Endothelial cell of umbilical vein (primary cell): ENCODE measurements around the gene KMT2C. TPM values are rescaled to one million over a fixed set of nuclear protein-coding genes. Genes with fewer than 3 reads are reported as not detected.

Experiments
- BruUV-seq: library from RNA; stranded (reverse); fragments of 400-500 nt; replicated peaks from 2 replicates; lab custom pipeline; 2021; lab: Mats Ljungman, UMichigan
- CTCF ChIA-PET: fragments of 300-600, 350-600 bp; sonication (Branson Sonifier 250); formaldehyde crosslinking; loops from one replicate; lab custom pipeline; 2021; ENCODE audit warnings: antibody characterized with exemption, inconsistent platforms; lab: Charles Lee
- POLR2A ChIA-PET: fragments of 300-600, 350-600 bp; sonication (Branson Sonifier 250); formaldehyde crosslinking; loops from one replicate; lab custom pipeline; 2021; ENCODE audit warnings: antibody characterized with exemption, inconsistent platforms; lab: Charles Lee
- DNase-seq: peaks from one replicate; pipeline ENCODE4 v3.0.0-alpha.2; 2011; ENCODE audit warnings: low read depth, low spot score
- FAIRE-seq: peaks from 2 replicates; lab custom pipeline; 2011; peaks lifted over from hg19 to GRCh38; lab: Jason Lieb, UNC
- H2AFZ ChIP-seq: 2 replicates; pipeline ENCODE4 v1.6.0; 2012; ENCODE audit warnings: low read depth, low read length, control low read depth, inconsistent platforms
- H3K27ac ChIP-seq: 2 replicates; pipeline ENCODE4 v1.5.1; 2011; ENCODE audit warnings: low read depth, mild to moderate bottlenecking, control low read depth, low read length, moderate library complexity; ENCODE audit not compliant: insufficient read depth
- H3K27me3 ChIP-seq, 2 experiments: 2 replicates each; pipeline versions ENCODE4 v1.6.0 to v1.6.1; 2011; ENCODE audit warnings: low read length in 2 of 2, mixed read lengths in 1 of 2; ENCODE audit not compliant: control insufficient read depth in 2 of 2, insufficient read depth in 2 of 2
- H3K36me3 ChIP-seq, 2 experiments: 2 replicates in 1 of 2; 3 replicates in 1 of 2; pipeline ENCODE4 v1.5.1; 2011; ENCODE audit warnings: low read length in 2 of 2, mild to moderate bottlenecking in 1 of 2, moderate library complexity in 1 of 2; ENCODE audit not compliant: control insufficient read depth in 2 of 2, insufficient read depth in 2 of 2; ENCODE audit errors: extremely low read depth in 1 of 2
- H3K4me1 ChIP-seq: 3 replicates; pipeline ENCODE4 v1.5.1; 2011; ENCODE audit warnings: mild to moderate bottlenecking, low read length; ENCODE audit not compliant: control insufficient read depth, insufficient read depth; ENCODE audit errors: extremely low read depth
- H3K4me2 ChIP-seq: 2 replicates; pipeline ENCODE4 v1.6.1; 2011; ENCODE audit warnings: low read length, control low read depth, mixed read lengths; ENCODE audit not compliant: insufficient read depth
- H3K4me3 ChIP-seq, 3 experiments: fragments of 200-600 bp in 1 of 3; sonication (generic), shearing (Covaris generic) in 1 of 3; replicated peaks in 1 of 3; 2 replicates each; pipeline ENCODE4 v1.5.1; 2011 to 2016; ENCODE audit warnings: control low read depth in 3 of 3, low read length in 3 of 3, mild to moderate bottlenecking in 2 of 3, inconsistent platforms in 1 of 3, low read depth in 1 of 3, moderate library complexity in 1 of 3; ENCODE audit not compliant: insufficient read depth in 1 of 3
- H3K79me2 ChIP-seq: 2 replicates; pipeline ENCODE4 v1.6.0; 2012; ENCODE audit warnings: low read length, inconsistent platforms; ENCODE audit not compliant: control insufficient read depth, insufficient read depth
- H3K9ac ChIP-seq: replicated peaks from 2 replicates; pipeline ENCODE3; 2011; ENCODE audit warnings: low read length, control low read depth; ENCODE audit not compliant: insufficient read depth; ENCODE audit errors: extremely low read depth
- H3K9me1 ChIP-seq: replicated peaks from 3 replicates; pipeline ENCODE4 v1.6.0; 2011; ENCODE audit warnings: mild to moderate bottlenecking, low read length; ENCODE audit not compliant: control insufficient read depth, insufficient read depth; ENCODE audit errors: extremely low read depth
- H3K9me3 ChIP-seq: replicated peaks from 2 replicates; pipeline ENCODE4 v1.5.1; 2012; ENCODE audit warnings: low read length, inconsistent platforms; ENCODE audit not compliant: control insufficient read depth, insufficient read depth
- H4K20me1 ChIP-seq: replicated peaks from 2 replicates; pipeline ENCODE3; 2011; ENCODE audit warnings: mild to moderate bottlenecking, low read length; ENCODE audit not compliant: control insufficient read depth, insufficient read depth; ENCODE audit errors: extremely low read depth
- EZH2 ChIP-seq: IDR thresholded peaks from 2 replicates; pipeline ENCODE4 v1.6.1; 2012; ENCODE audit warnings: borderline replicate concordance, low read depth, mild to moderate bottlenecking, moderate library complexity, low read length, inconsistent platforms; ENCODE audit not compliant: severe bottlenecking
- FOS ChIP-seq: IDR thresholded peaks from 2 replicates; pipeline ENCODE4 v1.6.1; 2011; ENCODE audit warnings: mild to moderate bottlenecking, low read length, moderate library complexity, borderline replicate concordance; ENCODE audit not compliant: insufficient read depth
- GATA2 ChIP-seq: IDR thresholded peaks from 2 replicates; pipeline ENCODE4 v1.7.0; 2011; ENCODE audit warnings: low read depth, mild to moderate bottlenecking, moderate library complexity, mixed read lengths, low read length; ENCODE audit not compliant: insufficient read length, insufficient read depth
- JUN ChIP-seq: IDR thresholded peaks from 2 replicates; pipeline ENCODE4 v1.6.1; 2011; ENCODE audit warnings: borderline replicate concordance, low read depth; ENCODE audit not compliant: insufficient read length, insufficient read depth
- MYC ChIP-seq: IDR thresholded peaks from one replicate; pipeline ENCODE4 v1.6.1; 2011; ENCODE audit warnings: mild to moderate bottlenecking, low read depth, low read length
- POLR2A ChIP-seq: IDR thresholded peaks from 2 replicates; pipeline ENCODE4 v1.6.1; 2012; ENCODE audit warnings: low read depth, mild to moderate bottlenecking, control low read depth, low read length
- POLR2AphosphoS5 ChIP-seq: IDR thresholded peaks from 2 replicates; pipeline ENCODE4 v1.6.1; 2012; ENCODE audit warnings: low read depth, mild to moderate bottlenecking, control low read depth, low read length, moderate library complexity; ENCODE audit not compliant: insufficient read depth
- dilution Hi-C: fragments of 300-500 bp; cut with MboI; formaldehyde crosslinking; loops from one replicate; pipeline ENCODE4 v1.15.0; 2019; ENCODE audit warnings: low sequenced_read_pairs; ENCODE audit not compliant: extremely low pct_ligation_motif_present
- intact Hi-C: fragments of 100-400 bp; cut with micrococcal nuclease; formaldehyde crosslinking; loops from one replicate; pipeline ENCODE4 v1.10.0; 2022
- polyA plus RNA-seq, 4 experiments: library from polyadenylated mRNA; depleted of rRNA in 3 of 4; stranded (reverse) in 3 of 4; unstranded in 1 of 4; fragments of >200 nt; gene quantifications; 2 replicates each; pipeline versions ENCODE4 v1.2.1 to v1.2.3, GENCODE V29; 2011 to 2012; ENCODE audit warnings: missing spikeins in 1 of 4
- total RNA-seq: library from RNA; stranded (reverse); gene quantifications from 2 replicates; pipeline ENCODE4 v1.2.3, GENCODE V29; 2021
- TF ChIP-seq, protein P1 (sequence below): IDR thresholded peaks from 2 replicates; pipeline ENCODE4 v1.6.1; 2011; ENCODE audit not compliant: insufficient read depth, insufficient read length
- TF ChIP-seq, protein P2 (sequence below), 2 donors: IDR thresholded peaks; 1 replicate in 1 of 2; 2 replicates in 1 of 2; pipeline ENCODE4 v1.5.1; 2011; ENCODE audit warnings: low read length in 2 of 2, mild to moderate bottlenecking in 2 of 2, moderate library complexity in 2 of 2, control low read depth in 1 of 2, inconsistent platforms in 1 of 2, low read depth in 1 of 2; ENCODE audit not compliant: insufficient read depth in 1 of 2; ENCODE audit errors: extremely low read depth in 1 of 2

KMT2C gene
- total and polyA plus RNA-seq, 2 donors (not counting 3 experiments of a cell fraction or from before 2014, with no cell fraction given) = 8.0 to 53.7 TPM

DNA sequence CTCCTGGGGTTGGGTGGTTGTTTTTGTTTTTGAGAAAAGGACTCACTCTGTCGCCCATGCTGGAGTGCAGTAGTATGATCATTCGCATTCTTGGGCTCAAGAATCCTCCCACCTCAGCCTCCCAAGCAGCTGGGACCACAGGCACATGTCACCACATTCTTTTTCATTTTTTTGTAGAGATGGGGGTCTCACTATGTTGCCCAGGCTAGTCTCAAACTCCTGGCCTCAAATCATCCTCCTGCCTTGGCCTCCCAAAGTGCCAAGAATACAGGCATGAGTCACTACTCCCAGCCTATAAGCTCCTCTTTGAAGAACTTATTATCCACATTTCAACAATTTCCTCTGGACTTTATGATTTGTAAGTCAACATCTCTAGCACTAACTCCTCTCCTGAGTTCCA lies 102.7 kb downstream of the KMT2C start:
- POLR2A ChIA-PET = no interaction called here

More for the DNA sequence above, 102.7 kb downstream of the KMT2C start:
- no peaks in the 10 kb centered on the region for H3K36me3 ChIP-seq
- H3K27ac ChIP-seq = no peak overlapping the region
- dilution Hi-C loops = no loop called here
- no peak overlapping the region for H3K4me2 ChIP-seq
- H3K9me3 ChIP-seq = no peaks in the 10 kb centered on the region
- H3K4me1 ChIP-seq = no peaks in the 10 kb centered on the region
- no peaks in the 10 kb centered on the region for H3K9me1 ChIP-seq
- no peak overlapping the region for H3K4me3 ChIP-seq
- peaks cover 5% of the 10 kb centered on the region for H4K20me1 ChIP-seq
- TF ChIP-seq EZH2 (no peak), POLR2AphosphoS5 (no peak), MYC (no peak), POLR2A (no peak), JUN (no peak), GATA2 (no peak), FOS (no peak)
- TF ChIP-seq, protein P1, sequence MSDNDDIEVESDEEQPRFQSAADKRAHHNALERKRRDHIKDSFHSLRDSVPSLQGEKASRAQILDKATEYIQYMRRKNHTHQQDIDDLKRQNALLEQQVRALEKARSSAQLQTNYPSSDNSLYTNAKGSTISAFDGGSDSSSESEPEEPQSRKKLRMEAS = no peak
- TF ChIP-seq, protein P2, sequence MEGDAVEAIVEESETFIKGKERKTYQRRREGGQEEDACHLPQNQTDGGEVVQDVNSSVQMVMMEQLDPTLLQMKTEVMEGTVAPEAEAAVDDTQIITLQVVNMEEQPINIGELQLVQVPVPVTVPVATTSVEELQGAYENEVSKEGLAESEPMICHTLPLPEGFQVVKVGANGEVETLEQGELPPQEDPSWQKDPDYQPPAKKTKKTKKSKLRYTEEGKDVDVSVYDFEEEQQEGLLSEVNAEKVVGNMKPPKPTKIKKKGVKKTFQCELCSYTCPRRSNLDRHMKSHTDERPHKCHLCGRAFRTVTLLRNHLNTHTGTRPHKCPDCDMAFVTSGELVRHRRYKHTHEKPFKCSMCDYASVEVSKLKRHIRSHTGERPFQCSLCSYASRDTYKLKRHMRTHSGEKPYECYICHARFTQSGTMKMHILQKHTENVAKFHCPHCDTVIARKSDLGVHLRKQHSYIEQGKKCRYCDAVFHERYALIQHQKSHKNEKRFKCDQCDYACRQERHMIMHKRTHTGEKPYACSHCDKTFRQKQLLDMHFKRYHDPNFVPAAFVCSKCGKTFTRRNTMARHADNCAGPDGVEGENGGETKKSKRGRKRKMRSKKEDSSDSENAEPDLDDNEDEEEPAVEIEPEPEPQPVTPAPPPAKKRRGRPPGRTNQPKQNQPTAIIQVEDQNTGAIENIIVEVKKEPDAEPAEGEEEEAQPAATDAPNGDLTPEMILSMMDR (IDR thresholded peaks at IDR 0.05; ENCODE audit: extremely low read depth in 1 of 2, insufficient read depth in 1 of 2, low read depth in 1 of 2, low read length in 2 of 2) = no peak
- H3K9ac ChIP-seq = no peak overlapping the region
- CTCF ChIA-PET = interaction anchor here (0.7 to 3.8 kb wide), 3 partner anchors 9 to 377 kb away, joined by 3 to 13 read pairs (median 6); no protein-coding TSS in a partner anchor
- BruUV-seq = no TSS peak
- intact Hi-C loops = no loop called here
- no peaks in the 10 kb centered on the region for H3K27me3 ChIP-seq
- no peak overlapping the region for H2AFZ ChIP-seq
- DNase-seq (no peak), FAIRE-seq (no peak)
- H3K79me2 ChIP-seq = peaks cover 36% of the 10 kb centered on the region
